C4-2B (cell line): Measurements from ENCODE around the gene CAMTA1.

Source experiments
- CTCF ChIP-seq: fragments of 450-650 bp; conservative IDR thresholded peaks from 2 replicates; pipeline ENCODE4 v1.5.1; 2017; ENCODE audit warnings: mild to moderate bottlenecking
- ZFX ChIP-seq: fragments of 450-650 bp; IDR thresholded peaks from 2 replicates; pipeline ENCODE4 v1.6.1; 2017

DNA sequence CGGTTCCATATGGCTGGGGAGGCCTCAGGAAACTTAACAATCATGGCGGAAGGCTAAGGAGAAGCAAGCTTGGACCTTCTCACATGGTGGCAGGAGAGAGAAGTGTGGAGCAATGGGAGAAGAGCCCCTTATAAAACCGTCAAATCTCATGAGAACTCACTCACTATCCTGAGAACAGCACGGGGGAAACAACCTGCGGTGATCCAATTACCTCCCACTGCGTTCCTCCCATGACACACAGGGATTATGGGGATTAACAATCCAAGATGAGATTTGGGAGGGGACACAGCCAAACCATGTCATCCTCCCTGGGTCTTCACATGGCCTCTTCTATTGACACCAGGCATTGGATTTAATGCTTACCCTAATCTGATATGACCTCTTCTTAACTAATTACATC, 530.7 kb downstream of the CAMTA1 start:
- TF ChIP-seq CTCF (no peak), ZFX (no peak)
